Fibroblast of lung (primary cell): Measurements from ENCODE around the gene CLIC1. TPM values are rescaled to one million over a fixed set of nuclear protein-coding genes. Genes with fewer than 3 reads are reported as not detected.

Source experiments
- DNase-seq, 2 donors: peaks; one replicate each; pipeline versions ENCODE4 v3.0.0 to v3.0.0-alpha.2; 2010; ENCODE audit warnings: low read depth in 2 of 2
- H2AFZ ChIP-seq: 2 replicates; pipeline ENCODE4 v1.5.1; 2012; ENCODE audit warnings: low read length, control low read depth, inconsistent platforms
- H3K27ac ChIP-seq: 2 replicates; pipeline ENCODE4 v1.5.1; 2011; ENCODE audit warnings: low read length, control low read depth; ENCODE audit not compliant: insufficient read depth
- H3K27me3 ChIP-seq: 2 replicates; pipeline ENCODE4 v1.5.1; 2011; ENCODE audit warnings: mild to moderate bottlenecking, low read length; ENCODE audit not compliant: control insufficient read depth, insufficient read depth
- H3K36me3 ChIP-seq: 2 replicates; pipeline ENCODE4 v1.5.1; 2011; ENCODE audit warnings: low read length; ENCODE audit not compliant: control insufficient read depth, insufficient read depth
- H3K4me1 ChIP-seq: 2 replicates; pipeline ENCODE4 v1.5.1; 2011; ENCODE audit warnings: low read length; ENCODE audit not compliant: control insufficient read depth, insufficient read depth; ENCODE audit errors: extremely low read depth
- H3K4me2 ChIP-seq: 2 replicates; pipeline ENCODE4 v1.5.1; 2011; ENCODE audit warnings: low read length, control low read depth; ENCODE audit not compliant: insufficient read depth; ENCODE audit errors: extremely low read depth
- H3K4me3 ChIP-seq, 4 experiments: fragments of 200-600 bp in 1 of 4; sonication (generic) in 1 of 4; replicated peaks in 1 of 4; 2 replicates each; pipeline ENCODE4 v1.5.1; 2011 to 2016; ENCODE audit warnings: low read length in 4 of 4, low read depth in 3 of 4, mild to moderate bottlenecking in 3 of 4, control low read depth in 2 of 4, inconsistent platforms in 1 of 4, mixed read lengths in 1 of 4; ENCODE audit not compliant: insufficient read depth in 1 of 4; ENCODE audit errors: control extremely low read depth in 1 of 4
- H3K79me2 ChIP-seq: 2 replicates; pipeline ENCODE4 v1.5.1; 2012; ENCODE audit warnings: mild to moderate bottlenecking, low read length, inconsistent platforms; ENCODE audit not compliant: control insufficient read depth, insufficient read depth
- H3K9ac ChIP-seq: 2 replicates; pipeline ENCODE4 v1.5.1; 2011; ENCODE audit warnings: mild to moderate bottlenecking, low read length, control low read depth; ENCODE audit not compliant: insufficient read depth
- H3K9me3 ChIP-seq: 2 replicates; pipeline ENCODE4 v1.5.1; 2012; ENCODE audit warnings: low read depth, low read length; ENCODE audit not compliant: control insufficient read depth, insufficient read depth
- H4K20me1 ChIP-seq: 2 replicates; pipeline ENCODE4 v1.5.1; 2011; ENCODE audit warnings: low read length; ENCODE audit not compliant: control insufficient read depth, insufficient read depth; ENCODE audit errors: extremely low read depth
- EZH2 ChIP-seq: IDR thresholded peaks from 2 replicates; pipeline ENCODE4 v1.5.1; 2012; ENCODE audit warnings: low read length, control low read depth, mild to moderate bottlenecking; ENCODE audit errors: missing control alignments
- polyA plus RNA-seq, 2 donors: library from polyadenylated mRNA; depleted of rRNA in 1 of 2; stranded (reverse) in 1 of 2; unstranded in 1 of 2; fragments of >200 nt; gene quantifications; 2 replicates each; pipeline ENCODE4 v1.2.1, GENCODE V29; 2011 to 2012; ENCODE audit warnings: missing spikeins in 1 of 2
- total RNA-seq: library from RNA; depleted of rRNA; stranded (reverse); fragments of >200 nt; gene quantifications from 2 replicates; pipeline ENCODE4 v1.2.1, GENCODE V29; 2014
- TF ChIP-seq, protein P1 (sequence below), 2 donors: IDR thresholded peaks in 1 of 2; conservative IDR thresholded peaks in 1 of 2; 1 replicate in 1 of 2; 2 replicates in 1 of 2; pipeline ENCODE4 v1.5.1; 2011 to 2012; ENCODE audit warnings: low read length in 2 of 2, control low read depth in 1 of 2, inconsistent platforms in 1 of 2, low read depth in 1 of 2, mild to moderate bottlenecking in 1 of 2

CLIC1 gene
- total and polyA plus RNA-seq, 2 donors (not counting 1 experiment from before 2014, with no cell fraction given): 615 to 639 TPM

DNA sequence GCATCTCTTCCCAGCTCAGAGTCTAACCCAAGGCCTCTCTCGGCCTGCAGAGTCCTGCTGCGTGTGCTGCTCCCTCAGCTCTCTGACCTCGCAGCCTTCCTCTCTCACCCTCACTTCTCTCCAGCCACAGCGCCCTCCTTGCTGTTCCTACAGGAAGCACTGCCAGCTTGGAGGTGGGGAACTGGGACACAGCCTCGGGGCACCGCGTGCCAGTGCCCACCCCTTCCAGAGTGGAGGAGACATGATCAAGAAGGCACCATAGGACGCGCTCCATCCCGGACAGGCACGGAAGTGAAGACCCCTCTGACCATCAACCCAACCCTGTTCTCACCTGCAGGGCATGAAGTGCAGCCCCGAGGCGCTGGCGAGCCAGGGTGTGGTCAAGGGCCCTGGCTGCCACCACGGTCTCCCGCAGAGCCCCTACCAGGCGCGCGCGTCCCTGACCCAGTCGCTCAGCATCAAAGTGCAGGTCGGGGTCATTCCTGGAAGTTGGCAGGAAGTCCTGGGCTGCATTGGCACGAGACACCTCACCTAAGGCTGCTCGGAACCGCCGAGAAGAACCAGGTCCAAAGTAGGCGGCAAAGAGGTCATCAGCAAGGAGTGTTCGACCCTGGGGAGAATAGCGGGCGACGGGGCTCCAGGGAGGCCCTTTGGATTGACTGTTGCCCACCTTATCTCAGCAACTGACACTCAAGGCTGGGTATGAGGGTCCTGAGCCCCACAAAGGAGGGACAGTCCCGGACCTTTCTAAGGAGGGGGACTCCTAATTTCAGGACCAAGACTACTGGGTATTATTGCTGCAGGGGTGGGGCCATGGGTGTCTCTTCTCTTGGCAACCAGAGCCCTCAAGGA lies 39.5 kb upstream of the CLIC1 start:
- DNase-seq: no peak
- no peak overlapping the region for H3K9ac ChIP-seq
- no peak overlapping the region for H3K27ac ChIP-seq
- H2AFZ ChIP-seq: no peak overlapping the region
- no peak for TF ChIP-seq EZH2
- TF ChIP-seq, protein P1, sequence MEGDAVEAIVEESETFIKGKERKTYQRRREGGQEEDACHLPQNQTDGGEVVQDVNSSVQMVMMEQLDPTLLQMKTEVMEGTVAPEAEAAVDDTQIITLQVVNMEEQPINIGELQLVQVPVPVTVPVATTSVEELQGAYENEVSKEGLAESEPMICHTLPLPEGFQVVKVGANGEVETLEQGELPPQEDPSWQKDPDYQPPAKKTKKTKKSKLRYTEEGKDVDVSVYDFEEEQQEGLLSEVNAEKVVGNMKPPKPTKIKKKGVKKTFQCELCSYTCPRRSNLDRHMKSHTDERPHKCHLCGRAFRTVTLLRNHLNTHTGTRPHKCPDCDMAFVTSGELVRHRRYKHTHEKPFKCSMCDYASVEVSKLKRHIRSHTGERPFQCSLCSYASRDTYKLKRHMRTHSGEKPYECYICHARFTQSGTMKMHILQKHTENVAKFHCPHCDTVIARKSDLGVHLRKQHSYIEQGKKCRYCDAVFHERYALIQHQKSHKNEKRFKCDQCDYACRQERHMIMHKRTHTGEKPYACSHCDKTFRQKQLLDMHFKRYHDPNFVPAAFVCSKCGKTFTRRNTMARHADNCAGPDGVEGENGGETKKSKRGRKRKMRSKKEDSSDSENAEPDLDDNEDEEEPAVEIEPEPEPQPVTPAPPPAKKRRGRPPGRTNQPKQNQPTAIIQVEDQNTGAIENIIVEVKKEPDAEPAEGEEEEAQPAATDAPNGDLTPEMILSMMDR (conservative IDR thresholded peaks at IDR 0.05 in 1 of 2, IDR thresholded peaks at IDR 0.05 in 1 of 2; ENCODE audit: low read depth in 1 of 2, low read length in 2 of 2): no peak
- no peaks in the 10 kb centered on the region for H3K27me3 ChIP-seq
- no peak overlapping the region for H3K4me2 ChIP-seq
- no peaks in the 10 kb centered on the region for H3K9me3 ChIP-seq
- H4K20me1 ChIP-seq: no peaks in the 10 kb centered on the region
- H3K36me3 ChIP-seq: peaks cover 8% of the 10 kb centered on the region
- H3K4me3 ChIP-seq: no peak overlapping the region
- no peaks in the 10 kb centered on the region for H3K79me2 ChIP-seq
- H3K4me1 ChIP-seq: peaks cover 7% of the 10 kb centered on the region

DNA sequence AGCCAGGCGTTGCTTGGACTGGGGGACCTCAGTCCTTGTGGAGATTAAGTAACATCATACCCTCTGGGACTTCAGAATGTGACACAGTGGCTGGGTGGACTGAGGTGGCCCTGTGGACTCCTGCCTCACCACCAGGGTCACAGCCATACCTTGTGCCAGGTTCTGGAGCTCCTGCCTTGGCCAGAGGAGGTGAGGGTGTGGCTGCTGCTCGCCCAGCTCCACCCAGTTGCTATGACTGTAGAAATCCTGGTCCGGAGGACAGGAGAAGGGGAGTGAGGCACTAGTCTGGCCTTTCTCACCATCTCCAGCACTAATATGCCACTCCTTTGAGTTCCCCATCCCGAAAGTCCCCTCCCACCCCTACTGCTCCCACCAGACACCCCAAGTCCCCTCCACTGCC lies 38.9 kb upstream of the CLIC1 start:
- no peak overlapping the region for H2AFZ ChIP-seq
- H3K9me3 ChIP-seq: no peaks in the 10 kb centered on the region
- TF ChIP-seq EZH2: no peak
- TF ChIP-seq, protein P1 (conservative IDR thresholded peaks at IDR 0.05 in 1 of 2, IDR thresholded peaks at IDR 0.05 in 1 of 2; ENCODE audit: low read depth in 1 of 2, low read length in 2 of 2): no peak
- H3K4me3 ChIP-seq: no peak overlapping the region
- no peaks in the 10 kb centered on the region for H3K79me2 ChIP-seq
- no peak overlapping the region for H3K9ac ChIP-seq
- H3K27ac ChIP-seq: no peak overlapping the region
- peaks cover 7% of the 10 kb centered on the region for H3K4me1 ChIP-seq
- no peak overlapping the region for H3K4me2 ChIP-seq
- peaks cover 6% of the 10 kb centered on the region for H3K36me3 ChIP-seq
- H4K20me1 ChIP-seq: no peaks in the 10 kb centered on the region
- no peaks in the 10 kb centered on the region for H3K27me3 ChIP-seq
- no peak for DNase-seq

DNA sequence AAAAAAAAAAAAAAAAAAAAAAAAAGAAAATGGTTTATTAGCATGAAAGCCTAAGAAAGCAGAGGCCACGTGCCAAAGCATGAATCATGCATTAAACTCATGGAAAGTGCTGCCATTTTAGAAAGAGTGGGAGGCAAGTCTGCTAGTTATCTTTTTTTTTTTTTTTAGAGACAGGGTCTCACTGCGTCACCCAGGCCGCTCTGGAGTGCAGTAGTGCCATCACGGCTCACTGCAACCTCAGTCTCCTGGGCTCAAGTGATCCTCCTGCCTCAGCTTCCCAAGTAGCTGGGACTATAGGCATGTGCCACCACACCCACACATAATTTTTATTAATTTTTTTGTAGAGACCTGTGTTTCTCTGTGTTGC lies 35.6 kb upstream of the CLIC1 start:
- Histone ChIP-seq H3K36me3 (no peaks in the 10 kb centered on the region), H3K4me1 (peaks cover 3% of the 10 kb centered on the region), H3K27me3 (no peaks in the 10 kb centered on the region), H3K4me3 (no peak overlapping the region), H4K20me1 (no peaks in the 10 kb centered on the region), H3K79me2 (no peaks in the 10 kb centered on the region), H3K9ac (no peak overlapping the region), H3K9me3 (no peaks in the 10 kb centered on the region), H2AFZ (no peak overlapping the region), H3K4me2 (no peak overlapping the region), H3K27ac (no peak overlapping the region)
- peak; percentile 40 to 61 for DNase-seq
- no peak for TF ChIP-seq EZH2
- TF ChIP-seq, protein P1 (conservative IDR thresholded peaks at IDR 0.05 in 1 of 2, IDR thresholded peaks at IDR 0.05 in 1 of 2; ENCODE audit: low read depth in 1 of 2, low read length in 2 of 2): no peak
